ENCODE measurements around the gene PERCC1.

PERCC1 gene

DNA sequence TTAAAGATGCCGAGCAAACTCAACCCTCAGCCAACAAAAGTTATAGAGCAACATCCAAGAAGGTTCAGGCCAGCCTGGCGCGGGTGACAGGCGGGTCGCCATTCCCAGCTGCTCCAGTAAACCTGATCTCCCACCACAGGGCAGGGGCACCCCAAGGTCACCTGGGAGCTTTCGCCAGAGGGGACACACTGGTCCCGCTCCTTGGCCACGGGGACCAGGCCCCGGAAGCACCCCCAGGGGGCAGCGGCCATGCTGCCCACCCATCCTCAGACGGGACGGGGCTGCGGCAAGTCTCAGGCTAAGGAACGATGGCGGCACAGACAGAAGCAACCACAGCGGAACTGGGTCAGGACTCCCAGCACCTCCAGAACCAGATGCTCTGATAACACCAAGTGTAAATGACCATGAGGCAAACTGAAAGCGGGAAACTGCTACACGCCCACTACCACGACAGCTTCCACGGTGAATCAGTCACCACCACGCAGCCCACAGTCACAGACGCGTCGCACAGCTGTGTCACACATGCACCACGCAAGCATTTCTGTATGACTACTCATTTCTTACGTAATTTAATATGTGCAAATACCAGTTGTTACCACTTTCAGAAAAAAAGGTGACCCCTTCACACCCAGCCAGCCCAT lies 27.6 kb downstream of the PERCC1 start:
- Histone ChIP-seq H3K9ac (ENCODE audit: low read length) (no peak overlapping the region), H3K4me2 (ENCODE audit: low read depth, low read length, poor library complexity, severe bottlenecking) (no peak overlapping the region), H4K20me1 (ENCODE audit: low read depth, low read length) (no peaks in the 10 kb centered on the region), H3K27ac (ENCODE audit: low read depth, low read length) (no peak overlapping the region), H3K9me2 (replicated peaks; ENCODE audit: insufficient read depth, low read length) (no peaks in the 10 kb centered on the region), H3K36me3 (ENCODE audit: low read length) (no peaks in the 10 kb centered on the region), H3K9me3 (ENCODE audit: insufficient read depth, low read length) (no peaks in the 10 kb centered on the region), H3F3A (ENCODE audit: insufficient read depth) (no peaks in the 10 kb centered on the region), H3K79me2 (ENCODE audit: insufficient read depth, low read length) (no peaks in the 10 kb centered on the region), H3K4me3 (ENCODE audit: insufficient read depth, low read length, poor library complexity, severe bottlenecking) (no peak overlapping the region), H3K27me3 (ENCODE audit: low read length) (no peaks in the 10 kb centered on the region), H2AFZ (ENCODE audit: low read depth, low read length, severe bottlenecking) (no peak overlapping the region)
- TF ChIP-seq EZH2phosphoT487 (conservative IDR thresholded peaks at IDR 0.05; ENCODE audit: low read length), result no peak
- TF ChIP-seq, protein P1, sequence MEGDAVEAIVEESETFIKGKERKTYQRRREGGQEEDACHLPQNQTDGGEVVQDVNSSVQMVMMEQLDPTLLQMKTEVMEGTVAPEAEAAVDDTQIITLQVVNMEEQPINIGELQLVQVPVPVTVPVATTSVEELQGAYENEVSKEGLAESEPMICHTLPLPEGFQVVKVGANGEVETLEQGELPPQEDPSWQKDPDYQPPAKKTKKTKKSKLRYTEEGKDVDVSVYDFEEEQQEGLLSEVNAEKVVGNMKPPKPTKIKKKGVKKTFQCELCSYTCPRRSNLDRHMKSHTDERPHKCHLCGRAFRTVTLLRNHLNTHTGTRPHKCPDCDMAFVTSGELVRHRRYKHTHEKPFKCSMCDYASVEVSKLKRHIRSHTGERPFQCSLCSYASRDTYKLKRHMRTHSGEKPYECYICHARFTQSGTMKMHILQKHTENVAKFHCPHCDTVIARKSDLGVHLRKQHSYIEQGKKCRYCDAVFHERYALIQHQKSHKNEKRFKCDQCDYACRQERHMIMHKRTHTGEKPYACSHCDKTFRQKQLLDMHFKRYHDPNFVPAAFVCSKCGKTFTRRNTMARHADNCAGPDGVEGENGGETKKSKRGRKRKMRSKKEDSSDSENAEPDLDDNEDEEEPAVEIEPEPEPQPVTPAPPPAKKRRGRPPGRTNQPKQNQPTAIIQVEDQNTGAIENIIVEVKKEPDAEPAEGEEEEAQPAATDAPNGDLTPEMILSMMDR (IDR thresholded peaks at IDR 0.05; ENCODE audit: insufficient read depth, low read length, poor library complexity, severe bottlenecking), result no peak

DNA sequence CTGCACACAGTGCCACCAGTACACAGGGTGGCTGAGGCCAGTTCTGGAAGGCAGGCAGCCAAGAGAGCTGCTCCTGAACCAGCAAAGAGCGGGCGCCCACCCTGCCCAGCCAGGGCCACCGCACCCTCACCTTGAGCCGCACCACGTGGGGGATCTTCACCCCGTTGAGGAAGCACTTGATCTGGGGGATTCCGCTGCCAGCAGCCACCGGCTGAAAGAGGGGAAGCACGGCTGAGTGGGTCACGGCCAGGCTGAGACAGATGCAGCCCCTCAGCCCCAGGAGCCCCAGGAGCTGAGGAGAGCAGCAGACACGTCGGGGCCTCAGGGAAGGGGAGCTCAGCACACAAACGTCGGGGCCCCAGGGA lies 28.1 kb downstream of the PERCC1 start:
- Histone ChIP-seq H3K9ac (ENCODE audit: low read length) (no peak overlapping the region), H3F3A (ENCODE audit: insufficient read depth) (no peaks in the 10 kb centered on the region), H3K27me3 (ENCODE audit: low read length) (no peaks in the 10 kb centered on the region), H3K9me3 (ENCODE audit: insufficient read depth, low read length) (no peaks in the 10 kb centered on the region), H3K4me2 (ENCODE audit: low read depth, low read length, poor library complexity, severe bottlenecking) (no peak overlapping the region), H3K27ac (ENCODE audit: low read depth, low read length) (no peak overlapping the region), H3K4me3 (ENCODE audit: insufficient read depth, low read length, poor library complexity, severe bottlenecking) (no peak overlapping the region), H2AFZ (ENCODE audit: low read depth, low read length, severe bottlenecking) (no peak overlapping the region), H4K20me1 (ENCODE audit: low read depth, low read length) (no peaks in the 10 kb centered on the region), H3K9me2 (replicated peaks; ENCODE audit: insufficient read depth, low read length) (no peaks in the 10 kb centered on the region), H3K36me3 (ENCODE audit: low read length) (no peaks in the 10 kb centered on the region), H3K79me2 (ENCODE audit: insufficient read depth, low read length) (no peaks in the 10 kb centered on the region)
- TF ChIP-seq EZH2phosphoT487 (conservative IDR thresholded peaks at IDR 0.05; ENCODE audit: low read length), result no peak
- TF ChIP-seq, protein P1 (IDR thresholded peaks at IDR 0.05; ENCODE audit: insufficient read depth, low read length, poor library complexity, severe bottlenecking), result no peak

DNA sequence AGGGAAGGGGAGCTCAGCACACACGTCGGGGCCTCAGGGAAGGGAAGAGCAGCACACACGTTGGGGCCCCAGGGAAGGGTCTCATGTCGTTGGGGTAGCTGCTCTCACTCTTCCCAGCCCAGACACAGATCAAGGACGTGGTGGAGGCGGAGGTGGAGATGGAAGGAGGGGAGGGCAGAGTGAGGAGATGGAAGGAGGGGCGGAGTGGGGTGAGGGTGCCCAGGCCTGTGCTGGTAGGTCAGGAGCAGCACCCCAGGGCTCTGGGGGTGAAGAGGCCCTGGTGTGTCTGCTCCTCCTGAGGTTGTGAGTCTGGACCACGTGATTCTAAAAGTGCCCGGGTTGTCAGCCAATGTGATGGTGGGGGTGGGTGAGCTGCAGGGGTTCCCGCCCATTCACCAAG lies 29.1 kb downstream of the PERCC1 start:
- H3F3A ChIP-seq (ENCODE audit: insufficient read depth), result no peaks in the 10 kb centered on the region
- no peak for TF ChIP-seq EZH2phosphoT487 (conservative IDR thresholded peaks at IDR 0.05; ENCODE audit: low read length)
- TF ChIP-seq, protein P1 (IDR thresholded peaks at IDR 0.05; ENCODE audit: insufficient read depth, low read length, poor library complexity, severe bottlenecking), result no peak
- no peaks in the 10 kb centered on the region for H3K9me2 ChIP-seq (replicated peaks; ENCODE audit: insufficient read depth, low read length)
- H2AFZ ChIP-seq (ENCODE audit: low read depth, low read length, severe bottlenecking), result no peak overlapping the region
- H3K9ac ChIP-seq (ENCODE audit: low read length), result no peak overlapping the region
- no peak overlapping the region for H3K4me2 ChIP-seq (ENCODE audit: low read depth, low read length, poor library complexity, severe bottlenecking)
- H3K36me3 ChIP-seq (ENCODE audit: low read length), result no peaks in the 10 kb centered on the region
- no peak overlapping the region for H3K27ac ChIP-seq (ENCODE audit: low read depth, low read length)
- H3K9me3 ChIP-seq (ENCODE audit: insufficient read depth, low read length), result no peaks in the 10 kb centered on the region
- no peaks in the 10 kb centered on the region for H3K79me2 ChIP-seq (ENCODE audit: insufficient read depth, low read length)
- H3K27me3 ChIP-seq (ENCODE audit: low read length), result no peaks in the 10 kb centered on the region
- H3K4me3 ChIP-seq (ENCODE audit: insufficient read depth, low read length, poor library complexity, severe bottlenecking), result no peak overlapping the region
- H4K20me1 ChIP-seq (ENCODE audit: low read depth, low read length), result no peaks in the 10 kb centered on the region

All from SU-DHL-6 (cell line).